GM19193 (cell line): ENCODE measurements around the gene KCNMB3.

ENCODE experiments used
- POLR2A ChIP-seq: IDR thresholded peaks from 4 replicates; pipeline ENCODE4 v1.6.1; 2011; ENCODE audit not compliant: insufficient read depth, insufficient read length; ENCODE audit errors: extremely low read depth

Gene KCNMB3

GRCh38 chr3:179250803-179251476 is at the start of gene KCNMB3:
KCNMB3 (minus strand) TSS chr3:179251114; CDS start chr3:179250990, 124 bp downstream.
- TF ChIP-seq POLR2A, result no peak

- no peak for TF ChIP-seq POLR2A
Observed at GRCh38 chr3:179299999-179300613, 49.2 kb upstream of the KCNMB3 start.

- no peak for TF ChIP-seq POLR2A
Observed at GRCh38 chr3:179299316-179299715, 48.4 kb upstream of the KCNMB3 start.

- no peak for TF ChIP-seq POLR2A
Observed at GRCh38 chr3:179297971-179298725, 47.2 kb upstream of the KCNMB3 start.

GRCh38 chr3:179292450-179292849 is 41.5 kb upstream of the KCNMB3 start:
- no peak for TF ChIP-seq POLR2A

- no peak for TF ChIP-seq POLR2A
Observed at GRCh38 chr3:179289295-179289694, 38.4 kb upstream of the KCNMB3 start.

- no peak for TF ChIP-seq POLR2A
Observed at GRCh38 chr3:179288845-179289244, 37.9 kb upstream of the KCNMB3 start.

- TF ChIP-seq POLR2A, result no peak
Observed at GRCh38 chr3:179286331-179286730, 35.4 kb upstream of the KCNMB3 start.

- no peak for TF ChIP-seq POLR2A
Observed at GRCh38 chr3:179281825-179282224, 30.9 kb upstream of the KCNMB3 start.

GRCh38 chr3:179279837-179280236 is 28.9 kb upstream of the KCNMB3 start:
- TF ChIP-seq POLR2A, result no peak

GRCh38 chr3:179278932-179279693 is 28.2 kb upstream of the KCNMB3 start:
- no peak for TF ChIP-seq POLR2A

- TF ChIP-seq POLR2A, result no peak
Observed at GRCh38 chr3:179278151-179278550, 27.2 kb upstream of the KCNMB3 start.

- TF ChIP-seq POLR2A, result no peak
Observed at GRCh38 chr3:179276743-179277142, 25.8 kb upstream of the KCNMB3 start.

- no peak for TF ChIP-seq POLR2A
Observed at GRCh38 chr3:179276001-179276400, 25.1 kb upstream of the KCNMB3 start.

- TF ChIP-seq POLR2A, result no peak
Observed at GRCh38 chr3:179272385-179272784, 21.5 kb upstream of the KCNMB3 start.
